PC-9 (cell line): ENCODE measurements around the gene RALGAPB. TPM values are rescaled to one million over a fixed set of nuclear protein-coding genes. Genes with fewer than 3 reads are reported as not detected.

Experiments
- BruUV-seq: library from RNA; stranded (reverse); fragments of 400-500 nt; replicated peaks from 2 replicates; lab custom pipeline; 2021; lab: Mats Ljungman, UMichigan
- CTCF ChIA-PET: fragments of 300-600 bp; sonication (Branson Sonifier 250); formaldehyde crosslinking; loops from one replicate; lab custom pipeline; 2022; ENCODE audit warnings: antibody characterized with exemption; lab: Charles Lee
- POLR2A ChIA-PET: fragments of 300-600 bp; sonication (Branson Sonifier 250); formaldehyde crosslinking; loops from one replicate; lab custom pipeline; 2022; ENCODE audit warnings: antibody characterized with exemption; ENCODE audit not compliant: unreplicated experiment; lab: Charles Lee
- DNase-seq, 2 experiments: peaks; one replicate each; pipeline versions ENCODE4 v3.0.0 to v3.0.0-alpha.2; 2015 to 2022; ENCODE audit warnings: mixed read lengths in 1 of 2
- H2AFZ ChIP-seq: fragments of 200-600 bp; sonication (generic); 2 replicates; pipeline ENCODE4 v1.8.1; 2017; ENCODE audit warnings: antibody characterized with exemption
- H3F3A ChIP-seq: fragments of 200-600 bp; sonication (generic); 2 replicates; pipeline ENCODE4 v1.8.1; 2017; ENCODE audit warnings: antibody characterized with exemption, mild to moderate bottlenecking, low read depth; ENCODE audit not compliant: insufficient read depth
- H3K27ac ChIP-seq: fragments of 200-600 bp; sonication (generic); 2 replicates; pipeline ENCODE4 v1.6.1; 2016; ENCODE audit warnings: mixed run types
- H3K27me3 ChIP-seq: fragments of 200-600 bp; sonication (generic); 2 replicates; pipeline ENCODE4 v1.6.1; 2016; ENCODE audit warnings: low read depth, mixed run types; ENCODE audit not compliant: insufficient read depth
- H3K36me3 ChIP-seq: fragments of 200-600 bp; sonication (generic); 2 replicates; pipeline ENCODE4 v1.6.1; 2016; ENCODE audit warnings: low read depth, mixed run types
- H3K4me1 ChIP-seq: fragments of 200-600 bp; sonication (generic); replicated peaks from 2 replicates; pipeline ENCODE4 v1.6.1; 2016; ENCODE audit warnings: mixed run types; ENCODE audit not compliant: insufficient read depth
- H3K4me2 ChIP-seq: fragments of 200-600 bp; sonication (generic); 2 replicates; pipeline ENCODE4 v1.6.1; 2017; ENCODE audit warnings: mixed run types
- H3K4me3 ChIP-seq: fragments of 200-600 bp; sonication (generic); 2 replicates; pipeline ENCODE4 v1.6.1; 2016; ENCODE audit warnings: mixed run types
- H3K79me2 ChIP-seq: fragments of 200-600 bp; sonication (generic); 2 replicates; pipeline ENCODE4 v1.6.1; 2017; ENCODE audit warnings: low read depth, mixed run types
- H3K9me2 ChIP-seq: fragments of 200-600 bp; sonication (generic); 2 replicates; pipeline ENCODE4 v1.8.1; 2017; ENCODE audit warnings: mild to moderate bottlenecking; ENCODE audit not compliant: insufficient read depth
- H3K9me3 ChIP-seq: fragments of 200-600 bp; sonication (generic); 2 replicates; pipeline ENCODE4 v1.8.1; 2016; ENCODE audit warnings: low read depth; ENCODE audit not compliant: insufficient read depth
- H4K20me1 ChIP-seq: fragments of 200-600 bp; sonication (generic); 2 replicates; pipeline ENCODE4 v1.8.1; 2017; ENCODE audit not compliant: insufficient read depth
- EZH2 ChIP-seq: fragments of 200-600 bp; sonication (generic); IDR thresholded peaks from 2 replicates; pipeline ENCODE4 v1.8.0; 2017; ENCODE audit warnings: antibody characterized with exemption, low read depth
- intact Hi-C: fragments of 100-400 bp; cut with micrococcal nuclease; formaldehyde crosslinking; loops from one replicate; pipeline ENCODE4 v1.10.0; 2022; ENCODE audit not compliant: unreplicated experiment
- total RNA-seq: library from RNA; stranded (reverse); gene quantifications from 2 replicates; pipeline ENCODE4 v1.2.3, GENCODE V29; 2021
- TF ChIP-seq, protein P1 (sequence below): fragments of 200-600 bp; sonication (generic); conservative IDR thresholded peaks from 2 replicates; pipeline ENCODE4 v1.6.1; 2017; ENCODE audit warnings: mixed run types, antibody characterized with exemption, mild to moderate bottlenecking, moderate library complexity

The RALGAPB gene
- total RNA-seq, 1 experiment from 2014 or later: 40.2 TPM

DNA sequence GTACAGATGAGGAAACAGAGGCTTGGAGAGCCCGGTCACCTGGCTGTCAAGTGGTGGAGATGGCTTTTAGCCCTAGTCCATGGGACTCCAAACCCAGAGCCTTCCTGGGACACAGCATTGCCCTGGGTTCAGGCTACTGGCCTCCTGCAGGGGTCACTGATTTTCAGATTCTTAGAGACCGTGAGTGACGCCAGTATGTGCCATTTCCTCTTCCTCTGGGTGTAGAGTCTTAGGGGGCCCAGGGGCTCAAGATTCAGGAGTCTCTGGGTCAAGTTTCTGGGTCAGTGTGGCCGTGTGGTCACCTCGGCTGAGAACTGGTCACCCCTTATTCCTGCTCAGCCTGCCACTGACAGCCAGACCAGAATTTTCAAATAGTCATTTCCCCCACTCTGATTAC lies 129.5 kb downstream of the RALGAPB start:
- peaks cover 66% of the 10 kb centered on the region for H3K4me1 ChIP-seq
- H3K27ac ChIP-seq: no peak overlapping the region
- peaks cover 32% of the 10 kb centered on the region for H3F3A ChIP-seq

DNA sequence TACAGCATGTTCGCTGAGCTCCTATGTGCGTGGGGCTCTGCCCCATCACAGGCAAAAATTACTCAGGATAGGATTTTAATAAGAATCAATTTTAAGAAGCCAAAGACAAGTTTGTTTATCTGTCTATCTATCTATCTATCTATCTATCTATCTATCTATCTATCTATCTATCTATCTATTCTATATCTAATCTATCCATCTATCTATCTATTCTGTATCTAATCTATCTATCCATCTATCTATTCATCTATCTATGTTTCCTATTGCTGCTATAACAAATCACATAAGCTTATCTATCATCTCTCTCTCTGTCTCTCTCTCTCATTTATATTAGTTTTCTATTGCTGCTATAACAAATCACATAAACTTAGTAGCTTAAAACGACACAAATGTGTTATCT lies 130.6 kb downstream of the RALGAPB start:
- peaks cover 66% of the 10 kb centered on the region for H3K4me1 ChIP-seq
- POLR2A ChIA-PET: interaction anchor here (0.6 kb wide), 1 partner anchor 54 kb away, joined by 4 read pairs; no protein-coding TSS in a partner anchor
- H3K9me2 ChIP-seq: no peaks in the 10 kb centered on the region
- no peaks in the 10 kb centered on the region for H3K36me3 ChIP-seq
- CTCF ChIA-PET: interaction anchor here (0.6 kb wide), 1 partner anchor 172 kb away, joined by 3 read pairs; no protein-coding TSS in a partner anchor
- no peak overlapping the region for H2AFZ ChIP-seq
- H3K9me3 ChIP-seq: no peaks in the 10 kb centered on the region
- peaks cover 32% of the 10 kb centered on the region for H3F3A ChIP-seq
- intact Hi-C loops: no loop called here
- H3K4me3 ChIP-seq: no peak overlapping the region
- H3K4me2 ChIP-seq: no peak overlapping the region; the same call in 1 of the 2 replicates
- H4K20me1 ChIP-seq: no peaks in the 10 kb centered on the region
- TF ChIP-seq EZH2: no peak
- TF ChIP-seq, protein P1, sequence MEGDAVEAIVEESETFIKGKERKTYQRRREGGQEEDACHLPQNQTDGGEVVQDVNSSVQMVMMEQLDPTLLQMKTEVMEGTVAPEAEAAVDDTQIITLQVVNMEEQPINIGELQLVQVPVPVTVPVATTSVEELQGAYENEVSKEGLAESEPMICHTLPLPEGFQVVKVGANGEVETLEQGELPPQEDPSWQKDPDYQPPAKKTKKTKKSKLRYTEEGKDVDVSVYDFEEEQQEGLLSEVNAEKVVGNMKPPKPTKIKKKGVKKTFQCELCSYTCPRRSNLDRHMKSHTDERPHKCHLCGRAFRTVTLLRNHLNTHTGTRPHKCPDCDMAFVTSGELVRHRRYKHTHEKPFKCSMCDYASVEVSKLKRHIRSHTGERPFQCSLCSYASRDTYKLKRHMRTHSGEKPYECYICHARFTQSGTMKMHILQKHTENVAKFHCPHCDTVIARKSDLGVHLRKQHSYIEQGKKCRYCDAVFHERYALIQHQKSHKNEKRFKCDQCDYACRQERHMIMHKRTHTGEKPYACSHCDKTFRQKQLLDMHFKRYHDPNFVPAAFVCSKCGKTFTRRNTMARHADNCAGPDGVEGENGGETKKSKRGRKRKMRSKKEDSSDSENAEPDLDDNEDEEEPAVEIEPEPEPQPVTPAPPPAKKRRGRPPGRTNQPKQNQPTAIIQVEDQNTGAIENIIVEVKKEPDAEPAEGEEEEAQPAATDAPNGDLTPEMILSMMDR: no peak
- no TSS peak for BruUV-seq
- H3K27ac ChIP-seq: no peak overlapping the region
- no peaks in the 10 kb centered on the region for H3K27me3 ChIP-seq
- H3K79me2 ChIP-seq: no peaks in the 10 kb centered on the region
- no peak for DNase-seq

More for the DNA sequence above, 129.5 kb downstream of the RALGAPB start:
- H3K4me2 ChIP-seq: peak overlapping the region; percentile 55
- POLR2A ChIA-PET: no interaction called here
- intact Hi-C loops: no loop called here
- no peaks in the 10 kb centered on the region for H3K36me3 ChIP-seq
- peak overlapping the region; percentile 44; the same call in 1 of the 2 replicates for H3K4me3 ChIP-seq
- no TSS peak for BruUV-seq
- no peaks in the 10 kb centered on the region for H4K20me1 ChIP-seq
- no peak for TF ChIP-seq EZH2
- no peaks in the 10 kb centered on the region for H3K27me3 ChIP-seq
- H3K9me3 ChIP-seq: no peaks in the 10 kb centered on the region
- H3K9me2 ChIP-seq: no peaks in the 10 kb centered on the region
- CTCF ChIA-PET: no interaction called here
- peak in 1 of 2 experiments; percentile 25 for DNase-seq
- peak overlapping the region; percentile 46 for H2AFZ ChIP-seq
- H3K79me2 ChIP-seq: no peaks in the 10 kb centered on the region

DNA sequence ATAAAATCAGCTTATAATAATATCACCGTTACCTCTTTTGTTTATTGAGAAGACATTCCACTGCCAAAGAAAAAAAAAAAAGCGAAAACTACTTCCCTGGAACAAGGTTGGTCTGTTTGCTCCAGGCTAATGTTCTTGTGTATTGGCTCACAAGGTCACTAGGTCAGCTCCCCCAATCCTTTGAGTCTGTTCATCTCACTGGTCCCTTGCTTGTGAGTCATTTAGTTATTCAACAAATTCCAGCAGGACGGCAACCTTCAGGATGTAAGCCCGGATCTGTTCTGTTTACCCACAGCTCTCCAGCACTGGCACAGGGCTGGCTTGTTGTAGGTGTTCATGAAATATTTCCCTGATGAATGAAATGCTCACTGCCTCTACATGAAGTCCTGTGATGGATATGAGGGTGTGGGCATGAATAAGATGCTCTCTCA lies 132.2 kb downstream of the RALGAPB start:
- POLR2A ChIA-PET: interaction anchor here (0.7 kb wide), 1 partner anchor 143 kb away, joined by 6 read pairs; the partner anchor contains the start of gene ACTR5

More for the DNA sequence above, 132.2 kb downstream of the RALGAPB start:
- no peak for TF ChIP-seq EZH2
- TF ChIP-seq, protein P1: no peak
- BruUV-seq: no TSS peak
- peak; percentile 70 to 99 for DNase-seq
- peak overlapping the region; percentile 18; the same call in 1 of the 2 replicates for H3K4me2 ChIP-seq
- CTCF ChIA-PET: interaction anchor here (1.4 kb wide), 1 partner anchor 12 kb away, joined by 3 read pairs; no protein-coding TSS in a partner anchor
- H3K36me3 ChIP-seq: no peaks in the 10 kb centered on the region
- no peaks in the 10 kb centered on the region for H3K79me2 ChIP-seq
- H3K4me3 ChIP-seq: no peak overlapping the region
- H2AFZ ChIP-seq: no peak overlapping the region
- H3K9me3 ChIP-seq: no peaks in the 10 kb centered on the region
- H3F3A ChIP-seq: peaks cover 22% of the 10 kb centered on the region
- peak overlapping the region; percentile 63 for H3K27ac ChIP-seq
- H3K4me1 ChIP-seq: peaks cover 57% of the 10 kb centered on the region
- no peaks in the 10 kb centered on the region for H3K9me2 ChIP-seq
- H4K20me1 ChIP-seq: no peaks in the 10 kb centered on the region
- intact Hi-C loops: no loop called here
- H3K27me3 ChIP-seq: no peaks in the 10 kb centered on the region
